ENCODE results near the gene CYP27B1. TPM values are rescaled to one million over a fixed set of nuclear protein-coding genes. Genes with fewer than 3 reads are reported as not detected.

The CYP27B1 gene
- total and polyA plus RNA-seq, 10 of the 15 experiments (the other 5 are each of a cell fraction or from before 2014, with no cell fraction given), result 0.10 to 2.7 (median 1.1) TPM

GRCh38 chr12:57782608-57783465, 16.0 kb upstream of the CYP27B1 start, which contains the start of gene TSFM (continued):
- TF ChIP-seq E2F8 (IDR thresholded peaks at IDR 0.05; ENCODE audit: low read depth, partially characterized antibody) (peak; percentile 40), SREBF2 (IDR thresholded peaks at IDR 0.05; ENCODE audit: low read length) (no peak), POLR2A (IDR thresholded peaks at IDR 0.05; ENCODE audit: low read depth, low read length) (peak; percentile 96), IRF4 (IDR thresholded peaks at IDR 0.05; ENCODE audit: low read depth, low read length) (0 out of 2 replicates have a peak, but pooled peaks have one; percentile 44), NFYA (IDR thresholded peaks at IDR 0.05; ENCODE audit: borderline replicate concordance, low read depth, low read length) (no peak), SMAD5 (IDR thresholded peaks at IDR 0.05; ENCODE audit: low read depth) (peak; percentile 56; the same call in 1 of the 2 replicates), ZNF384 (IDR thresholded peaks at IDR 0.05; ENCODE audit: borderline replicate concordance, low read depth, low read length) (no peak), RUNX3 (IDR thresholded peaks at IDR 0.05; ENCODE audit: low read length) (peak; percentile 87), ZNF207 (IDR thresholded peaks at IDR 0.05; ENCODE audit: borderline replicate concordance) (peak; percentile 78; the same call in 1 of the 2 replicates), NR2F1 (conservative IDR thresholded peaks at IDR 0.05) (no peak), STAT3 (IDR thresholded peaks at IDR 0.05; ENCODE audit: low read depth, low read length) (peak; percentile 86; the same call in 1 of the 2 replicates), EP300 (IDR thresholded peaks at IDR 0.05; ENCODE audit: borderline replicate concordance in 1 of 2, control insufficient read depth in 1 of 2, low read depth in 2 of 2, low read length in 2 of 2) (no peak), RAD21 (IDR thresholded peaks at IDR 0.05; ENCODE audit: insufficient read depth, low read depth, low read length) (peak; percentile 27; the same call in 1 of the 2 replicates), SREBF1 (IDR thresholded peaks at IDR 0.05; ENCODE audit: low read length) (no peak), SIX5 (IDR thresholded peaks at IDR 0.05; ENCODE audit: low read depth, low read length, severe bottlenecking) (peak; percentile 64), PRDM15 (CRISPR knock-in tag; IDR thresholded peaks at IDR 0.05) (no peak), MTA3 (IDR thresholded peaks at IDR 0.05; ENCODE audit: borderline replicate concordance, low read length) (no peak), FOXM1 (IDR thresholded peaks at IDR 0.05; ENCODE audit: low read depth, low read length) (peak; percentile 52; the same call in 1 of the 2 replicates), ZNF622 (IDR thresholded peaks at IDR 0.05) (no peak), MXI1 (IDR thresholded peaks at IDR 0.05; ENCODE audit: low read depth, low read length) (peak; percentile 97), BACH1 (IDR thresholded peaks at IDR 0.05; ENCODE audit: borderline replicate concordance) (peak; percentile 77), HCFC1 (IDR thresholded peaks at IDR 0.05; ENCODE audit: low read length) (peak; percentile 80), CHD2 (IDR thresholded peaks at IDR 0.05; ENCODE audit: borderline replicate concordance, low read depth, low read length) (peak; percentile 68), RELA (IDR thresholded peaks at IDR 0.05; ENCODE audit: borderline replicate concordance, partially characterized antibody) (peak; percentile 81), ASH2L (IDR thresholded peaks at IDR 0.05; ENCODE audit: borderline replicate concordance, low read depth) (0 out of 2 replicates have a peak, but pooled peaks have one; percentile 25), TAF1 (IDR thresholded peaks at IDR 0.05; ENCODE audit: borderline replicate concordance, low read depth, low read length) (peak; percentile 88)

Measured in GM12878 (cell line).